ENCODE measurements around the gene MKNK2.

The MKNK2 gene

DNA sequence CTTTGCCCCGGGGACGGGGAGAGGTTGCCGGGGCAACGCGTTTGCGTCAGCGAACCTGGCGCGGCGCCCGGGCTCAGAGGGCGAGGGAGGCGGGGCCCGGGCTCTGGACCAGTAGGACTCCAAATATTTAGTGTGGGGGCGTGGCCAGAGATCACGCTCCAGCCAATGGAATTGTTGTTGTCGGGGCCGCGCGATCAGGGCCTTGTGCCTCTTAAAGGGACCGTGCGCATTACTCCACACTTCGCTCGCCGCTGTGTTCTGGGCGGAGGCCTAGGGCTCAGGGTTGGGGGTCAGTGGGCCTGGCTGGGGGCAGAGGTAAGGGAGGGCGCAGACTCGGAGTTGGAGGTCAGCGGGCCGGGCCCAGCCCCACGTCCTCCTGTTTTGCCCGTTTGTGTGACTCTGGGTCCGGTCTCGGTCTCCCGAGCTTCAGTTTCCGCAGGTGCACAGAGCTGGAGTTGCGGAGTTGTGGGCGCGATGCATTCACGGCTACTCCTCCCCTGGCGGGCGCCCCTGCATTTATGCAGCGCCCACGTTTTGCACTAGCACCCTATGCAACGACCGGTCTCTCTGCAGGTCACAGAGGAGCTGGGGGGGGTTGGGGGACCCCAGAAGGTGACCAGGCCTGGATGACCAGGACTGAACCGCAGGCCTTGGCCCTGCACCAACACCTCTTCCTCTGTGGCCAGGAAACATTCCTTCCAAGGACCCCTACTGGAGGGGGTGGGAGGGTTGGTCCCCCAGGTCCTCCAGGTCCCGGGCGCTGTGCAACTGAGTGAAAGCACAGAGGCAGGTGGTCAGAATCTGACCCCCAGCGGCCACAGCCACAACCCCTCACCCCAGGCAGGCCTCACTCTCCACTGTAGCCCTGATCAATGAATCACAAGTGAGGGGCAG is 10.7 kb upstream of the MKNK2 start:
- Histone ChIP-seq H3K36me3 (ENCODE audit: insufficient read depth, low read length) (no peaks in the 10 kb centered on the region), H3K4me3 (ENCODE audit: low read length) (peak overlapping the region; percentile 74), H3K4me1 (ENCODE audit: control insufficient read depth, insufficient read depth, low read length) (peaks cover 47% of the 10 kb centered on the region), H3K27me3 (ENCODE audit: control insufficient read depth, insufficient read depth, low read length) (no peaks in the 10 kb centered on the region), H3K9me3 (replicated peaks; ENCODE audit: low read length) (no peaks in the 10 kb centered on the region), H3K4me2 (ENCODE audit: low read length) (peak overlapping the region; percentile 93), H3K9ac (ENCODE audit: low read depth, low read length) (peak overlapping the region; percentile 91)

DNA sequence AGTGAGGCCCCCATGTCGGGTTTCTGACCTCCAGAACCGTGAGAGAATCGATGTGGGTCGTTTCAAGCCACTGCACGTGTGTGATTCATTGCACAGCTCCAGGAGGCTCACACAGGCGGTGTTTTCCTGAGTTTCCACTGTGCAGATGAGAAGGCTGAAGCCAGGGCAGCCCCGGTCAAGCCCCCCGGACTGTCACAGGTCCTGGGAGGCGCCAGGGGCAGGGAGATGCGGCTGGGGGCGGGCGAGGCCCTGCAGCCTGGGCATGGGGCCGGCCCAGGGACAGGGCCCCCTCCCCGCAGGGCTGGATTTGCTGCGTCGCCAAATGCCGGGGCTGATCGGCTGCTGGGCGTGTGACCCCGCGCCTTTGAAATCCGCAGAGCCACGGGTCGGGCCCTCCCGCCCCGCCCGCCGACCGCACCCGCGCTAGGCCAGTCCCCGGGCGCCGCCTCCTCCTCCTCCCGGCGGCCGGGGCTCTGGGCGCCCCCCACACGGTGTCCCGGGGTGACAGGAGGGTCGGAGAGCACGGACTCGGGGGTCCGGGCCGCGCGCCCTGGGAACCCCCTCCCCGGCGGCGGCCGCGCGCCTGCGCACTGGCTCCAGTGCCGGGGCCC is 9.9 kb upstream of the MKNK2 start:
- Histone ChIP-seq H3K27me3 (ENCODE audit: control insufficient read depth, insufficient read depth, low read length) (no peaks in the 10 kb centered on the region), H3K4me3 (ENCODE audit: low read length) (peak overlapping the region; percentile 74), H3K9me3 (replicated peaks; ENCODE audit: low read length) (no peaks in the 10 kb centered on the region), H3K36me3 (ENCODE audit: insufficient read depth, low read length) (no peaks in the 10 kb centered on the region), H3K9ac (ENCODE audit: low read depth, low read length) (peak overlapping the region; percentile 91), H3K4me2 (ENCODE audit: low read length) (peak overlapping the region; percentile 93), H3K4me1 (ENCODE audit: control insufficient read depth, insufficient read depth, low read length) (peaks cover 53% of the 10 kb centered on the region)

DNA sequence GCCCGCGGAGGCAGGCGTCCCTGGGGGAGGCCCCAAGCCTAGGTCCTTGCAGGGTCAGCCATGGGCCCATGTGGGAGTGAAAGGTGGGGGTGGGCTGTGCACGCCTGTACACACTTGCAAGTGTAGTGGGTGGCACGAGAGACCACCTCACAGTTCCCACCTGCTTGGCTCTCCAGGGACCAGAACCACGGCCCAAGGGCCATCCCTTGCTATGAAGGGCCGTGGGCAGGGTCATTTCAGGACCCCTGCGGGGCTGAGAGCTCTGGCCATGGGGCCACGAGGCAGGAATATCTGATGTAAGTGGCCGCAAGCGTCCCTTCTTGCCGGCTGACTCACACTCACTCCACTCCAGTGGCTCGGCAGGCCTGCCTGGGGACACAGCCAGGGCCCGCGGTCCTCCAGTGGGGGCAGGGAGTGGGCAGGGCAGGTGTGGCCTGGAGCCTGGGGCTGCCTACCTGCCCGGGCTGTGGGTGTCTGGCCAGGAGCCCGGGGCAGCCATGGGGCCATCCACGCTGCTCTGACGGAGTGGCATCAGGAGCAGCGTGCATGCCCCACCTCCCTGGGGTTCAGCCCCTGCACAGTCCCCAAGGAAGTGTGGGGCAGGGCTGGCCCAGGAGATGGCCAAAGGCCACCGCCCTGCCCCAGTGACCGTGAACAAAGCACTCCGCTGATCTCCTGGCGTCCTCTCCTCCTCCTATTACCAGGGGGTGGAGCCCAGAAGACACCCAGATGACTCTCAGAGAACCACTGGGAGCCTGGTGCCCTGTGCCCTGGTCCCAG is 8.6 kb upstream of the MKNK2 start:
- peaks cover 53% of the 10 kb centered on the region for H3K4me1 ChIP-seq (ENCODE audit: control insufficient read depth, insufficient read depth, low read length)
- peak overlapping the region; percentile 93 for H3K4me2 ChIP-seq (ENCODE audit: low read length)
- peak overlapping the region; percentile 91 for H3K9ac ChIP-seq (ENCODE audit: low read depth, low read length)
- H3K4me3 ChIP-seq (ENCODE audit: low read length): peak overlapping the region; percentile 74
- H3K36me3 ChIP-seq (ENCODE audit: insufficient read depth, low read length): no peaks in the 10 kb centered on the region
- no peaks in the 10 kb centered on the region for H3K9me3 ChIP-seq (replicated peaks; ENCODE audit: low read length)
- H3K27me3 ChIP-seq (ENCODE audit: control insufficient read depth, insufficient read depth, low read length): no peaks in the 10 kb centered on the region

DNA sequence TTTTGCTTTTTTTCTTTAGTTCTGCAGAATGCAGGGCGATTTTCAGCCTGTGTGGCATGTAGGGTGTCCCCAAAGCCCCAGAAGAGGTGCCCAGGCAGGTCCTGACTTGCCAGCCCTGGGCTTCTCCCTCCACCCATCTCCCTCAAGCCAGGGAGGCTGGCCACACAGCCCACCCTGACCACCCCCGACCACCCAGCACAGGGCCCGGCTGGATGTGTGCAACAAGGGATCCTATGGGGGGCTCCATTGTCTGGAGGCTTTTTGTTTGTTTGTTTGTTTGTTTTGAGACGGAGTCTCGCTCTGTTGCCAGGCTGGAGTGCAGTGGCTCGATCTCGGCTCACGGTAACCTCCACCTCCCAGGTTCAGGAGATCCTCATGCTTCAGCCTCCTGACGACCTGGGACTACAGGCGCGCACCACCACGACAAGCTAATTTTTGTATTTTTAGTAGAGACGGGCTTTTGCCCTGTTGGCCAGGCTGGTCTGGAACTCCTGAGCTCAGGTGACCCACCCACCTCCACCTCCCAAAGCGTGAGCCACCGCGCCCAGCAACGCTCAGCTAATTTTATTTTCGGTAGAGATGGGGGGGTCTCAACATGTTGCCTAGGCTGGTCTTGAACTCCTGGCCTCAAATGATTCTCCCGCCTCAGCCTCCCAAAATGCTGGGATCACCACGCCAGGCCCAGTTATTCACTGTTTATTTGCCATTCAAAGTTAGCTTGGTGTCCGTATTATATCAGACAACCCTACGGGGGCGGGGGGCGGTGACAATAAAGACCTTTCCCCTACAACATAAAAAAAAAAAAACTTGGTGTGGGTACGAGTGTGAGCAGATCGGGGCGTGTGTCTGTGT is 7.8 kb upstream of the MKNK2 start:
- no peaks in the 10 kb centered on the region for H3K9me3 ChIP-seq (replicated peaks; ENCODE audit: low read length)
- H3K36me3 ChIP-seq (ENCODE audit: insufficient read depth, low read length): no peaks in the 10 kb centered on the region
- H3K27me3 ChIP-seq (ENCODE audit: control insufficient read depth, insufficient read depth, low read length): no peaks in the 10 kb centered on the region
- H3K4me1 ChIP-seq (ENCODE audit: control insufficient read depth, insufficient read depth, low read length): peaks cover 49% of the 10 kb centered on the region
- H3K4me2 ChIP-seq (ENCODE audit: low read length): peak overlapping the region; percentile 93
- H3K4me3 ChIP-seq (ENCODE audit: low read length): peak overlapping the region; percentile 74
- peak overlapping the region; percentile 91 for H3K9ac ChIP-seq (ENCODE audit: low read depth, low read length)

DNA sequence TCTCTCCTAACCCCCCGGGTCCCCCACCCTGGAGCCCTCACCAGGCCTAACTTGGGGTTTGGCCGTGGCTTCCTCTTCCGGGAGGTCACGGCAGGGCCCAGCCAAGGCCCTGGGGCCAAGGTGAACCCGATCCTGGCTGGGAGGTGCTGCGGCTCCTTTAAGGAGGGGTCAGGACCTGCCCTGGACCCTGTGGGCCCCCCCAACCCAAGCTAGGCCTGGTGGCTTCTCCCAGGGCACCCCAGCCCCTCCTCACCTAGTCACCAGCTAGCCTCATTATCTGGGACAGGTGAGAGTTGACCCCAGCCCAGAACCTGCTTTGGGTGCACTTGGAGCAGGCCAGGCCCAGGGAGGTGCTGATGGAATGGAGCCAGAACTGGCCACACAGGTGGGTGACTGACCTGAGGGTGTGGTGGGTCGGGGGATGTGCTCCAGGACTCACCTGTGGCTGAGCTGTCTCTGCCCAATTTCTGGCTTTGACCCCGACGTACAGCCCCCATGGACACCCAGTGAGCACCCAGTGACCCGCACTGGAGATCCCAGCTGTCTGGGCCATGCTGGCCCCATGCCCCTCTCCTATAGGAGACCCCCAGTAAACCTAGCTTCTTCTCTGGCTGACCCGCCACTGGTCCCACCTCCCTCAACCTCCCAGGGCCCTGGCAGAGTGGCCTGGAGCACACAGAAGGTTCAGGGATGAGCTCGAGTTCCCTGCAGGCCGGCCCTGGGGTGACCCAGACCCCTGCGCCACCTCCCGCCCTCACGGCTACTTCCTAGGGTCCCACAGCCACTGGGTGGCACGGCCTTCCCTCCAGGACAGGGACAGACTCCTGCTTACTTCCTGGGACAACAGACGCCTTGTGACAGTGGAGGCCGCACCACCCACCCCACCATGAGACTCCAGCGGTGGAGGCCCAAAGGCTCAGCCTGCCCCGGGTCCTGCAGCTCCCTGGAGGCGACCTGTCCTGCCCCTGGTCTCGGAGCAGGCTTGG is 6.7 kb upstream of the MKNK2 start:
- Histone ChIP-seq H3K4me3 (ENCODE audit: low read length) (no peak overlapping the region), H3K4me1 (ENCODE audit: control insufficient read depth, insufficient read depth, low read length) (peaks cover 49% of the 10 kb centered on the region), H3K36me3 (ENCODE audit: insufficient read depth, low read length) (no peaks in the 10 kb centered on the region), H3K9me3 (replicated peaks; ENCODE audit: low read length) (no peaks in the 10 kb centered on the region), H3K9ac (ENCODE audit: low read depth, low read length) (no peak overlapping the region), H3K4me2 (ENCODE audit: low read length) (no peak overlapping the region), H3K27me3 (ENCODE audit: control insufficient read depth, insufficient read depth, low read length) (no peaks in the 10 kb centered on the region)

DNA sequence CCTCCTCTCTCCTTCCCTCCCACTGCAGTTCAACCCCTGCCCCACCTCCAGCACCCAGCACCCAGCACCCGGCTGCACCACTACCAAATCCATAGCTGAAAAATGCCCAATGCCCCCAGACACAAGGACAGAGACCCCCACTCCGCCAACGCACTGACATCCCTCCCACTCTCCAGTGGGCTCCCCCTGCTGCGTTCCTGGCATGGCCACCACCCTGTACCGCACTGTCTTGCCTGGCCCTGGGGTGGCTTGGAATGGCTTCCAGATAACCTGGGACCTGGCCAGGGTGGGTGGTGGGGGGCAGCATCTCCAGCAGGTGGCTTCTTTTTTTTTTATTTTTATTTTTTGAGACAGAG is 5.8 kb upstream of the MKNK2 start:
- H3K9me3 ChIP-seq (replicated peaks; ENCODE audit: low read length): no peaks in the 10 kb centered on the region
- H3K4me3 ChIP-seq (ENCODE audit: low read length): no peak overlapping the region
- H3K4me1 ChIP-seq (ENCODE audit: control insufficient read depth, insufficient read depth, low read length): peaks cover 44% of the 10 kb centered on the region
- H3K27me3 ChIP-seq (ENCODE audit: control insufficient read depth, insufficient read depth, low read length): no peaks in the 10 kb centered on the region
- H3K4me2 ChIP-seq (ENCODE audit: low read length): no peak overlapping the region
- no peaks in the 10 kb centered on the region for H3K36me3 ChIP-seq (ENCODE audit: insufficient read depth, low read length)
- H3K9ac ChIP-seq (ENCODE audit: low read depth, low read length): no peak overlapping the region

DNA sequence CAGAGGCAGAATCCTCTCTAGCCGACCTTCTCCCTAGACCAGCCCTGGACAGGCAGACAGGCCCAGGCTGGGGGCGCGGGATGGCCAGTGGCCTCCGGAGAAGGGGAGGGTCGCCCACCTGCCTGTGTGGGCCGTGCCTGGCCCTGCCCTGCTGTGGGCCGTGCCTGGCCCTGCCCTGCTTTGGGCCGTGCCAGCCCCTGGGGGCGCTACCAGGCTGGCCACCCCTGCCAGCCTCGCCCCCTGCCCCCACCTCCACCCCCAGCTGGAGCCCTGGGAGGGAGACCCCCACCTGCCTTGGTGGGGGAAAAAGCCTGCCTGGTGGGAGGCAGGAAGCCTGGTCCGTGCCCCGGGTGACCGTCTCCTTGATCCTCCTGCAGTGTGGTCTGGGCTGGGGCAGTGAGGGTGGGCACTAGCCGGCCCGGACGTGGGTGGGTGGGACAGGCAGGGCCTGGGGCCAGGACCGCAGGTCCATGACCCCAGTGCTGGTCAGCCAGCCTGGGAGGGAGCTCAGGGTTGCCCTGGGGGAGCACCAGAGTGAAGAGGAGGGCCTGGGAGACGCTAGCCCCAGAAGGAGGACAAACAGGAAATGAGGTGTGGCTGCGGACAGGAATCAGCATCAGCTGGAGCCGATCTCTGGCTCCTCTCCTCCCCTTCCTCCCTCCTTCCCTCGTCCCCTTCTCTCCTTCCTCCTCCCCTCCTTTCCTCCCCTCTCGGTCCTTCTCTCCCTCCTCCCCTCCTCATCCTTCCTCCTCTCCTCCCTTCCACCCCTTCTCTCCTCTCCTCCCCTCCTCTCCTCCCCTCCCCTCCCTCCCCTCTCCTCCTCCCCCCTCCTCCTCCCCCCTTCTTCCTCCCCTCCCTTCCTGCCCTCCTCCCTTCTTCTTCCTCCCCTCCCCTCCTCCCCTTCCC is 5.1 kb upstream of the MKNK2 start:
- Histone ChIP-seq H3K4me3 (ENCODE audit: low read length) (peak overlapping the region; percentile 43), H3K4me1 (ENCODE audit: control insufficient read depth, insufficient read depth, low read length) (peaks cover 48% of the 10 kb centered on the region), H3K9ac (ENCODE audit: low read depth, low read length) (peak overlapping the region; percentile 75)

DNA sequence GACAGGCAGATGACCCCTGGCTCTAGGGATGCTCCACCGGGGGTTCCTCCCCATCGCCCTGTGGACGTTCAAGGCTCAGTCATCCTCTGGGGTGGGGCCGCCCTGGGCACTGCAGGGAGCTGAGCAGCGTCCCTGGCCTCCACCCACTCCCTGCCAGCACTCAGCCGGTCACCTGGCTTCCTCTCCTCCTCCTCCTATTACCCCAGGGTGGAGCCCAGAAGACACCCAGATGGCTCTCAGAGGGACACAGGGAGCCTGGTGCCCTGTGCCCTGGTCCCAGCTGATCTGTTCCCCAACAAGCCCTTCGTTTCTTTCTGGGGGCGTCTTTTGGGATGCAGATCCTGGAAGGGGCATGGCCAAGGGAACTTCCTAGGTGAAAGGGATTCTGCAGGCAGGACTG is 3.7 kb upstream of the MKNK2 start:
- H3K4me2 ChIP-seq (ENCODE audit: low read length): no peak overlapping the region
- no peaks in the 10 kb centered on the region for H3K36me3 ChIP-seq (ENCODE audit: insufficient read depth, low read length)
- H3K9ac ChIP-seq (ENCODE audit: low read depth, low read length): no peak overlapping the region
- no peaks in the 10 kb centered on the region for H3K27me3 ChIP-seq (ENCODE audit: control insufficient read depth, insufficient read depth, low read length)
- peaks cover 34% of the 10 kb centered on the region for H3K4me1 ChIP-seq (ENCODE audit: control insufficient read depth, insufficient read depth, low read length)
- no peak overlapping the region for H3K4me3 ChIP-seq (ENCODE audit: low read length)
- H3K9me3 ChIP-seq (replicated peaks; ENCODE audit: low read length): no peaks in the 10 kb centered on the region

More for the DNA sequence above, 5.1 kb upstream of the MKNK2 start:
- H3K27me3 ChIP-seq (ENCODE audit: control insufficient read depth, insufficient read depth, low read length): no peaks in the 10 kb centered on the region
- H3K4me2 ChIP-seq (ENCODE audit: low read length): peak overlapping the region; percentile 64
- H3K36me3 ChIP-seq (ENCODE audit: insufficient read depth, low read length): no peaks in the 10 kb centered on the region
- H3K9me3 ChIP-seq (replicated peaks; ENCODE audit: low read length): no peaks in the 10 kb centered on the region

DNA sequence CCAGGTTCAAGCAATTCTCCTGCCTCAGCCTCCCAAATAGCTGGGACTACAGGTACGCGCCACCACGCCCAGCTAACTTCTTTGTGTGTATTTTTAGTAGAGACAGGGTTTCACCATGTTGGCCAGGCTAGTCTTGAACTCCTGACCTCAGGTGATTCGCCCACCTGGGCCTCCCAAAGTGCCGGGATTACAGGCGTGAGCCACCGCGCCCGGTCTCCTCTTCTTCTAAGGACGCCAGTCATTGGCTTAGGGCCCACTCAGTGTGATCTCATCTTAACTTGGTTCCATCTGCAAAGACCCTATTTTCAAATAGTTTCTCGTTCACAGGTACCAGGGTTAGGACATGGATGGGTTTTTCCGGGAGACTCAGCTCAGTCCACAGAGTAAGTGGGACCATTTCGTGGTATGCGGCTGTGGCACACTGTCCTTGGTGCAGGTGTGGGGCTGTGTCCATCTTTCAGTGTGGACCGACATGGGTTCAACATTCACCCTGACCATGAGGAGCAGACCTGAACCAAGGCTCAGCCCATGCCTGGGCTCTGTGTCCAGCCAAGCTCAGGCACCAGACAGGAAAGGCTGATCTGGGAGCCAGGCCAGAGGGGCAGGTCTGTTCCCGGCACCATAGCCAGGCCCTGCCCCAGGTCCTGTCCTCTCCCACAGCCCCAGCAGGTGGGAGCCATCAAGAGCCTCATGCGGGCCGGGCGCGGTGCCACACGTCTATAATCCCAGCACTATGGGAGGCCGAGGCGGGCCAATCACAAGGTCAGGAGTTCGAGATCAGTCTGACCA is 2.8 kb upstream of the MKNK2 start:
- Histone ChIP-seq H3K36me3 (ENCODE audit: insufficient read depth, low read length) (peaks cover under 1% of the 10 kb centered on the region), H3K4me3 (ENCODE audit: low read length) (no peak overlapping the region), H3K9ac (ENCODE audit: low read depth, low read length) (no peak overlapping the region), H3K4me2 (ENCODE audit: low read length) (no peak overlapping the region), H3K9me3 (replicated peaks; ENCODE audit: low read length) (no peaks in the 10 kb centered on the region), H3K4me1 (ENCODE audit: control insufficient read depth, insufficient read depth, low read length) (peaks cover 34% of the 10 kb centered on the region), H3K27me3 (ENCODE audit: control insufficient read depth, insufficient read depth, low read length) (no peaks in the 10 kb centered on the region)

All from skeletal muscle satellite cell (primary cell).